HepG2 (cell line): Measurements from ENCODE around the gene MSI2. TPM values are rescaled to one million over a fixed set of nuclear protein-coding genes. Genes with fewer than 3 reads are reported as not detected.

Experiments
- ATAC-seq: fragments of 200-7000 bp; cut with Tn5 transposase; 3 replicates; pipeline ENCODE4 v1.9.1; 2020; ENCODE audit warnings: mild to moderate bottlenecking, moderate library complexity
- BruUV-seq: library from RNA; stranded (reverse); fragments of 400-500 nt; replicated peaks from 2 replicates; lab custom pipeline; 2021; lab: Mats Ljungman, UMichigan
- CTCF ChIA-PET: fragments of 300-600 bp; formaldehyde crosslinking; extraction: SDS; loops from one replicate; lab custom pipeline; 2021; ENCODE audit warnings: low total read pairs, inconsistent platforms, low intra/inter-chr PET ratio; lab: Yijun Ruan, JAX
- POLR2A ChIA-PET: fragments of 350-600 bp; sonication (Branson Sonifier 250); formaldehyde crosslinking; loops from one replicate; lab custom pipeline; 2020; ENCODE audit warnings: antibody characterized with exemption, inconsistent platforms; lab: Yijun Ruan, JAX
- DNase-seq: peaks from one replicate; pipeline ENCODE4 v3.0.0-alpha.2; 2015; ENCODE audit warnings: low spot score
- FAIRE-seq: peaks from 3 replicates; lab custom pipeline; 2011; peaks lifted over from hg19 to GRCh38; lab: Jason Lieb, UNC
- H2AFZ ChIP-seq: one replicate; pipeline ENCODE4 v1.6.1; 2011; ENCODE audit warnings: low read length, inconsistent platforms
- H3K27ac ChIP-seq: fragments of 300-600 bp; 3 replicates; pipeline ENCODE4 v1.8.0; 2011; ENCODE audit warnings: mixed run types, mild to moderate bottlenecking, mixed read lengths, low read length, inconsistent platforms; ENCODE audit not compliant: insufficient read depth; ENCODE audit errors: extremely low read length
- H3K27me3 ChIP-seq, 2 experiments: fragments of 200-600 bp in 1 of 2; 2 replicates in 1 of 2; 3 replicates in 1 of 2; pipeline versions ENCODE4 v1.6.0 to v1.8.0; 2011; ENCODE audit warnings: low read length in 2 of 2, mild to moderate bottlenecking in 2 of 2, moderate library complexity in 2 of 2, inconsistent platforms in 1 of 2; ENCODE audit not compliant: insufficient read depth in 2 of 2, control insufficient read depth in 1 of 2
- H3K36me3 ChIP-seq, 2 experiments: fragments of 200-600 bp in 1 of 2; replicated peaks in 1 of 2; 2 replicates in 1 of 2; 3 replicates in 1 of 2; pipeline versions ENCODE4 v1.5.1 to v1.8.0; 2011; ENCODE audit warnings: low read length in 2 of 2, inconsistent platforms in 1 of 2; ENCODE audit not compliant: insufficient read depth in 2 of 2, control insufficient read depth in 1 of 2
- H3K4me1 ChIP-seq: 2 replicates; pipeline ENCODE4 v1.5.1; 2012; ENCODE audit warnings: low read length, inconsistent platforms; ENCODE audit not compliant: insufficient read depth
- H3K4me2 ChIP-seq: 2 replicates; pipeline ENCODE4 v1.6.0; 2011; ENCODE audit warnings: low read depth, low read length, inconsistent platforms
- H3K4me3 ChIP-seq, 3 experiments: fragments of 200-600 bp in 1 of 3; sonication (generic), shearing (Covaris generic) in 1 of 3; replicated peaks in 1 of 3; 2 replicates each; pipeline ENCODE4 v1.5.1; 2011 to 2016; ENCODE audit warnings: low read length in 3 of 3, inconsistent platforms in 2 of 3, low read depth in 2 of 3, mild to moderate bottlenecking in 2 of 3, control low read depth in 1 of 3, mixed read lengths in 1 of 3; ENCODE audit not compliant: insufficient read depth in 1 of 3
- H3K79me2 ChIP-seq: one replicate; pipeline ENCODE4 v1.6.1; 2011; ENCODE audit warnings: low read length, inconsistent platforms; ENCODE audit not compliant: insufficient read depth
- H3K9ac ChIP-seq: 2 replicates; pipeline ENCODE4 v1.6.0; 2011; ENCODE audit warnings: mild to moderate bottlenecking, low read depth, low read length, inconsistent platforms; ENCODE audit not compliant: insufficient read depth
- H3K9me3 ChIP-seq: 2 replicates; pipeline ENCODE4 v1.5.1; 2012; ENCODE audit warnings: mild to moderate bottlenecking, low read length
- H4K20me1 ChIP-seq: 2 replicates; pipeline ENCODE4 v1.6.0; 2011; ENCODE audit warnings: inconsistent platforms, mild to moderate bottlenecking, low read length, moderate library complexity; ENCODE audit not compliant: insufficient read depth
- ATAD3A ChIP-seq: sonication (generic); formaldehyde crosslinking; IDR thresholded peaks from 2 replicates; pipeline ENCODE4 v1.4.0; 2020; ENCODE audit warnings: missing genetic modification reagents
- CREB1 ChIP-seq, 2 experiments: fragments of 450-650 bp in 1 of 2; IDR thresholded peaks; 2 replicates each; pipeline ENCODE4 v1.6.1; 2016 to 2017; ENCODE audit warnings: control low read depth in 1 of 2, mild to moderate bottlenecking in 1 of 2, missing compliant biosample characterization in 1 of 2, missing genetic modification characterization in 1 of 2
- ETV5 ChIP-seq: IDR thresholded peaks from 2 replicates; pipeline ENCODE4 v1.6.1; 2018; ENCODE audit warnings: missing biosample characterization, missing genetic modification reagents, inconsistent platforms, borderline replicate concordance
- FOXA1 ChIP-seq, 2 experiments: fragments of 450-650 bp in 1 of 2; sonication (generic) in 1 of 2; formaldehyde crosslinking in 1 of 2; IDR thresholded peaks; 2 replicates each; pipeline versions ENCODE4 v1.4.0 to v1.6.1; 2016 to 2020; ENCODE audit warnings: missing genetic modification reagents in 1 of 2
- FOXA3 ChIP-seq: IDR thresholded peaks from 2 replicates; pipeline ENCODE4 v1.6.1; 2016; ENCODE audit warnings: missing genetic modification reagents, missing compliant biosample characterization
- KAT7 ChIP-seq: IDR thresholded peaks from 2 replicates; pipeline ENCODE4 v1.6.1; 2018; ENCODE audit warnings: borderline replicate concordance, missing compliant biosample characterization
- SMARCC2 ChIP-seq: fragments of 450-650 bp; IDR thresholded peaks from 2 replicates; pipeline ENCODE4 v1.6.1; 2017; ENCODE audit warnings: antibody characterized with exemption, mild to moderate bottlenecking
- TEAD3 ChIP-seq: optimal IDR thresholded peaks from 2 replicates; pipeline ENCODE3; 2016; ENCODE audit warnings: borderline replicate concordance
- ZNF768 ChIP-seq: sonication (generic); formaldehyde crosslinking; IDR thresholded peaks from 2 replicates; pipeline ENCODE4 v1.4.0; 2020; ENCODE audit warnings: missing genetic modification reagents
- ZSCAN31 ChIP-seq: sonication (generic); formaldehyde crosslinking; IDR thresholded peaks from 2 replicates; pipeline ENCODE4 v1.5.0; 2020; ENCODE audit warnings: low read depth, mild to moderate bottlenecking, missing genetic modification reagents
- WGBS: methylation state at CpG from one replicate; pipeline ENCODE4 v1.1.6; 2017; ENCODE audit warnings: low lambda C conversion rate; 5-methylcytosine and 5-hydroxymethylcytosine counted together
- in situ Hi-C: cut with HindIII; loops from 2 replicates; pipeline ENCODE4 v1.10.0; 2017; ENCODE audit warnings: low pct_unique_long_range_greater_than_20kb; ENCODE audit not compliant: extremely low pct_ligation_motif_present
- intact Hi-C: fragments of 100-400 bp; cut with micrococcal nuclease; formaldehyde crosslinking; loops from one replicate; pipeline ENCODE4 v1.10.0; 2022; ENCODE audit not compliant: unreplicated experiment
- polyA plus RNA-seq, 8 experiments: library from polyadenylated mRNA; depleted of rRNA in 3 of 8; stranded (reverse) in 7 of 8; unstranded in 1 of 8; fragments of >200 nt; fragmentation: Illumina TruSeq in 4 of 8; extraction: Trizol in 4 of 8; gene quantifications; 2 replicates each; pipeline versions ENCODE4 v1.2.1 to v1.2.3, GENCODE V29; 2011 to 2016; ENCODE audit warnings: low read depth in 4 of 8, missing spikeins in 1 of 8, mixed read lengths in 1 of 8; ENCODE audit not compliant: insufficient read depth in 1 of 8
- total RNA-seq, 5 experiments: library from RNA; depleted of rRNA; stranded (reverse); fragments of >200 nt; fragmentation: Illumina TruSeq; extraction: Trizol; gene quantifications; 2 replicates each; pipeline ENCODE4 v1.2.3, GENCODE V29; 2016; ENCODE audit warnings: low read depth in 1 of 5

The MSI2 gene
- total and polyA plus RNA-seq, 2 of the 13 experiments (the other 11 are each of a cell fraction or from before 2014, with no cell fraction given) = 77.5 to 78.4 TPM

DNA sequence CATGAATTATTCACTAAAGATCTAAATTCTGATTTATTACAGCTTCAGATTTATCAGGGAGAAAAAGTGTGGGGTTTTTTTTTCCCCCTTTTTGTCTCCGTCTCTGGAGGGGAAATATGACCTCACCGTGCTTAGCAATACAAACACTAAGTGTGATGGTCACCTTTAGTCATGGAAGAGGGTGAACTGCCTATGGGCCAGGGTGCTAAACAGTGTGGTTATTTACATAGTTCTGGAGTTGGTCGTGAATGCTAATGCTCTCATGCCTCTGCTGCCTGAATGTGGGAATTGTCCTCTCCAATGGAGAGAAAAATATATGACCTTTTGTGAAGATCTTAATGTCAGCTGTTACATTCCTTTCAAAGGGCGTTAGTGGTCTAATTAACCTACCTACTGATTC, 44.8 kb upstream of the MSI2 start:
- no TSS peak for BruUV-seq
- no peak overlapping the region for H3K4me3 ChIP-seq
- no peak overlapping the region for H3K27ac ChIP-seq
- in situ Hi-C loops (no loop called here), intact Hi-C loops (no loop called here)
- ChIA-PET CTCF (no interaction called here), POLR2A (no interaction called here)
- H3K79me2 ChIP-seq = no peaks in the 10 kb centered on the region
- no peak overlapping the region for H3K4me2 ChIP-seq
- H3K27me3 ChIP-seq = peaks cover 0 to 23% of the 10 kb centered on the region in 2 experiments; a peak in 2 of 5 replicates
- peak; percentile 89 for ATAC-seq
- DNase-seq = peak; percentile 21
- no peak for TF ChIP-seq ZSCAN31
- TF ChIP-seq KAT7 (CRISPR knock-in tag) = no peak
- peak; percentile 24; the same call in 1 of the 2 replicates for TF ChIP-seq CREB1 (IDR thresholded peaks at IDR 0.05)
- TF ChIP-seq CREB1 (CRISPR knock-in tag; IDR thresholded peaks at IDR 0.05) = no peak
- TF ChIP-seq SMARCC2 = no peak
- no peak for TF ChIP-seq ETV5 (CRISPR knock-in tag)
- TF ChIP-seq TEAD3 (CRISPR knock-in tag) = peak; percentile 13
- TF ChIP-seq ATAD3A (CRISPR knock-in tag) = no peak
- TF ChIP-seq FOXA3 (CRISPR knock-in tag) = peak; percentile 59
- TF ChIP-seq ZNF768 (CRISPR knock-in tag) = no peak
- TF ChIP-seq FOXA1 (IDR thresholded peaks at IDR 0.05) = no peak
- TF ChIP-seq FOXA1 (CRISPR knock-in tag; IDR thresholded peaks at IDR 0.05) = peak; percentile 60
- no peak overlapping the region for H2AFZ ChIP-seq
- peaks cover 5% of the 10 kb centered on the region for H3K9me3 ChIP-seq
- no peak for FAIRE-seq
- no peaks in the 10 kb centered on the region for H3K36me3 ChIP-seq
- H4K20me1 ChIP-seq = no peaks in the 10 kb centered on the region
- WGBS = 8% methylated on average over 4 of the region's 4 CpGs
- no peak overlapping the region for H3K9ac ChIP-seq
- H3K4me1 ChIP-seq = peaks cover 7% of the 10 kb centered on the region; the same call in 1 of the 2 replicates
